Upper lobe of left lung (tissue), 6 donors: ENCODE results near the gene KNSTRN. TPM values are rescaled to one million over a fixed set of nuclear protein-coding genes. Genes with fewer than 3 reads are reported as not detected.

Experiments used
- ATAC-seq, 2 donors: fragments of 200-7000 bp; cut with Tn5 transposase; one replicate each; pipeline ENCODE4 v1.9.1; 2022; ENCODE audit warnings: mild to moderate bottlenecking in 2 of 2, moderate library complexity in 2 of 2; ENCODE audit not compliant: low FRiP score in 2 of 2
- DNase-seq, 2 donors: peaks; one replicate each; pipeline ENCODE4 v3.0.0-alpha.2; 2019 to 2020
- H3K27ac ChIP-seq, 4 donors: fragments of 200-600 bp; sonication (generic); one replicate each; pipeline ENCODE4 v1.5.1; 2016 to 2019
- H3K27me3 ChIP-seq, 4 donors: fragments of 200-600 bp; sonication (generic); one replicate each; pipeline ENCODE4 v1.5.1; 2017 to 2019
- H3K36me3 ChIP-seq, 4 donors: fragments of 200-600 bp; sonication (generic); one replicate each; pipeline ENCODE4 v1.5.1; 2016 to 2019
- H3K4me1 ChIP-seq, 4 donors: fragments of 200-600 bp; sonication (generic); one replicate each; pipeline ENCODE4 v1.5.1; 2018 to 2019
- H3K4me3 ChIP-seq, 4 donors: fragments of 200-600 bp; sonication (generic); one replicate each; pipeline ENCODE4 v1.5.1; 2017 to 2019; ENCODE audit warnings: mild to moderate bottlenecking in 2 of 4, moderate library complexity in 1 of 4
- H3K9me3 ChIP-seq, 4 donors: fragments of 200-600 bp; sonication (generic); one replicate each; pipeline ENCODE4 v1.5.1; 2018 to 2019
- EP300 ChIP-seq, 4 donors: sonication (generic); formaldehyde crosslinking; IDR thresholded peaks; one replicate each; pipeline ENCODE4 v1.5.1; 2017; ENCODE audit warnings: antibody characterized with exemption in 4 of 4, control low read depth in 2 of 4
- POLR2A ChIP-seq, 4 donors: fragments of 450-650 bp; IDR thresholded peaks; one replicate each; pipeline ENCODE4 v1.5.1; 2016 to 2017; ENCODE audit warnings: antibody characterized with exemption in 4 of 4, mild to moderate bottlenecking in 2 of 4
- POLR2AphosphoS5 ChIP-seq, 2 donors: sonication (generic); formaldehyde crosslinking; IDR thresholded peaks; one replicate each; pipeline ENCODE4 v1.5.1; 2017; ENCODE audit warnings: antibody characterized with exemption in 2 of 2
- WGBS, 2 donors: methylation state at CpG; one replicate each; pipeline ENCODE4 v1.1.5; 2017 to 2018; 5-methylcytosine and 5-hydroxymethylcytosine counted together
- total RNA-seq, 6 donors: library from RNA; depleted of rRNA in 4 of 6; stranded (reverse); fragments of >200 nt in 4 of 6; gene quantifications; one replicate each; pipeline versions ENCODE4 v1.1.0 to v1.2.1, GENCODE V29; 2016 to 2021
- TF ChIP-seq, protein P1 (sequence below), 6 experiments: fragments of 450-650 bp in 4 of 6; fragments of 200-600 bp in 2 of 6; sonication (generic) in 2 of 6; IDR thresholded peaks; one replicate each; pipeline ENCODE4 v1.5.1; 2016 to 2019; ENCODE audit warnings: antibody characterized with exemption in 6 of 6
- donor health status: DM: no; HTN: no; CAD: no; lungs with moderate emphysema.
- donor health status: DM: no; HTN: yes; CAD: no; lungs with severe emphysema.

Gene KNSTRN
- total RNA-seq, 6 donors from 2014 or later = 10.6 to 27.6 (median 17.3) TPM

- WGBS, 2 donors = 57 to 78% methylated on average over 7 of the region's 7 CpGs
- no peak for TF ChIP-seq POLR2A (IDR thresholded peaks at IDR 0.05)
- TF ChIP-seq POLR2AphosphoS5 (IDR thresholded peaks at IDR 0.05) = no peak
- TF ChIP-seq EP300 (IDR thresholded peaks at IDR 0.05) = no peak
- TF ChIP-seq, protein P1, sequence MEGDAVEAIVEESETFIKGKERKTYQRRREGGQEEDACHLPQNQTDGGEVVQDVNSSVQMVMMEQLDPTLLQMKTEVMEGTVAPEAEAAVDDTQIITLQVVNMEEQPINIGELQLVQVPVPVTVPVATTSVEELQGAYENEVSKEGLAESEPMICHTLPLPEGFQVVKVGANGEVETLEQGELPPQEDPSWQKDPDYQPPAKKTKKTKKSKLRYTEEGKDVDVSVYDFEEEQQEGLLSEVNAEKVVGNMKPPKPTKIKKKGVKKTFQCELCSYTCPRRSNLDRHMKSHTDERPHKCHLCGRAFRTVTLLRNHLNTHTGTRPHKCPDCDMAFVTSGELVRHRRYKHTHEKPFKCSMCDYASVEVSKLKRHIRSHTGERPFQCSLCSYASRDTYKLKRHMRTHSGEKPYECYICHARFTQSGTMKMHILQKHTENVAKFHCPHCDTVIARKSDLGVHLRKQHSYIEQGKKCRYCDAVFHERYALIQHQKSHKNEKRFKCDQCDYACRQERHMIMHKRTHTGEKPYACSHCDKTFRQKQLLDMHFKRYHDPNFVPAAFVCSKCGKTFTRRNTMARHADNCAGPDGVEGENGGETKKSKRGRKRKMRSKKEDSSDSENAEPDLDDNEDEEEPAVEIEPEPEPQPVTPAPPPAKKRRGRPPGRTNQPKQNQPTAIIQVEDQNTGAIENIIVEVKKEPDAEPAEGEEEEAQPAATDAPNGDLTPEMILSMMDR (IDR thresholded peaks at IDR 0.05) = no peak
- Histone ChIP-seq H3K27me3 (no peaks in the 10 kb centered on the region), H3K4me3 (no peak overlapping the region), H3K9me3 (no peaks in the 10 kb centered on the region), H3K36me3 (no peaks in the 10 kb centered on the region), H3K4me1 (peaks cover 56 to 62% (median 58%) of the 10 kb centered on the region in 4 donors), H3K27ac (peak overlapping the region; percentile 18 to 73 (median 44))
- DNase-seq (no peak), ATAC-seq (no peak)
Measured at GRCh38 chr15:40342416-40343320, 39.9 kb upstream of the KNSTRN start.

DNA sequence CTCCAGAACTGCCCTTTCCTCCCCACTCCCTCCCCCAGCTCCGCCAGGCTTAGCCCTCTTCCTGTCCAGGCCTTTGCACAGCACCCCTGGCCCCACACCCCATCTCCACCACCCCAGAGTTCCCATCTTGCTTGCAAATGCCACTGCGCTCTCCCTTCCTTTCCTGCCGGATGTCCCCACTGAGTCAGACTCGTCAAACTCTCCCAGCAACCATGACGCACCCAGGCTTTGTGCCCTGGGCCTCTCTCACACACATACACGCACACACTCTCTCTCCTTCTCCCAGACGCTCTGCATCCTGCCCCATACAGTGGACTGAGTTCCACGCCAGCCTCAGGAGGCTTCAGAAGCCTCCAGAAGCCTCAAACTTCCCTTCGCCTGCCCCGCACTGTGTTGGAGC, 39.0 kb upstream of the KNSTRN start:
- H3K27ac ChIP-seq = peak overlapping the region; percentile 18 to 73 (median 44)
- TF ChIP-seq POLR2A (IDR thresholded peaks at IDR 0.05) (no peak), EP300 (IDR thresholded peaks at IDR 0.05) (no peak), POLR2AphosphoS5 (IDR thresholded peaks at IDR 0.05) (peak in 1 of 2 donors; percentile 12)
- H3K27me3 ChIP-seq = no peaks in the 10 kb centered on the region
- no peak overlapping the region for H3K4me3 ChIP-seq
- DNase-seq = no peak
- H3K36me3 ChIP-seq = no peaks in the 10 kb centered on the region
- peaks cover 47 to 54% (median 50%) of the 10 kb centered on the region in 4 donors for H3K4me1 ChIP-seq
- ATAC-seq = no peak
- no peaks in the 10 kb centered on the region for H3K9me3 ChIP-seq
- WGBS, 2 donors = 77 to 79% methylated on average over 10 of the region's 10 CpGs

DNA sequence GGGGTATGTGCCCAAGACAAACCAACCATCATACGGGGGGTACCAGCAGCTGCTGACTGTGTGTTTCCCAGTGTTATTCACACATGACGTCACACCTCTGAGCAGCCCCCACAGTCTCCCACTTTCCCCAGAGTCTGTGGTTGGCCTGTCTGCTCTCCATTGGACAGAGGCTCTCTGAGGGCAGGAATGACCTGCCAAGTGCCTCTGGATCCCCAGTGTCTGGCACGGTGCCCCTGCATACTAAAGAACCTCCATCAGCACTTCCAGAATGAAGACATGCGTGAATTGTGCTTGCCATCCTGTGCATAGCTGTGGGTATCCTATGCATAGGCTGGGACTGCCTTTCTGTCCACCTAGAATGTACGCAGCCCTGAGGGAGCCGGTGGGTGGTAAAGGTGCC, 38.3 kb upstream of the KNSTRN start:
- WGBS, 2 donors = 50 to 68% methylated on average over 2 to 6 of the region's 6 CpGs
- no peak overlapping the region for H3K4me3 ChIP-seq
- peaks cover 40 to 47% (median 42%) of the 10 kb centered on the region in 4 donors for H3K4me1 ChIP-seq
- ATAC-seq (no peak), DNase-seq (no peak)
- TF ChIP-seq POLR2A (IDR thresholded peaks at IDR 0.05) (no peak), EP300 (IDR thresholded peaks at IDR 0.05) (no peak), POLR2AphosphoS5 (IDR thresholded peaks at IDR 0.05) (no peak)
- TF ChIP-seq, protein P1 (IDR thresholded peaks at IDR 0.05) = no peak
- peak overlapping the region in 2 of 4 donors; percentile 18 to 55 for H3K27ac ChIP-seq
- no peaks in the 10 kb centered on the region for H3K9me3 ChIP-seq
- H3K36me3 ChIP-seq = no peaks in the 10 kb centered on the region
- H3K27me3 ChIP-seq = no peaks in the 10 kb centered on the region

DNA sequence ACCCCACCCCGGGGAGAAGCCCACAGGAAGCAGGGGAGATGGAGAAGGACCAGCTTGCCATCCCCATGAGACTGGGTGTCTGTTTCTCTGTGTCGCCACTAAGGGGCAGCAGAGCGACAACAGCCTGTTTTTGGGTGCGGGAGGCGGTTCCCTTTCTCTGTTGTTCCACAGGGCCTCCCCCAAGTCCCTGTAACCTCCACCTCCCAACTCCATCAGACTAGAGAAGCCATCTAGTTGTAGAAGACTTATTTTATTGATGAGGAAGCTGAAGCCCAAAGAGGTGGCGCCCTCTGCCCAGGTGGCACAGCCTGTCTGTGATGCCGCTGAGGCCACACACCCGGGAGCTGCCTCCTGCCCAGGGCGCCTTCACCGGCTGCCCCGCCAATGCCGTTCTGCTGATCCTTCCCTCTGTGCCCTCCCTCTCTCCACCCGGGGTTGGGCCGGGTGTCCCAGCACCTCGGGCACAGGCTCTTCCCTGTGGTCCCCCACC, 37.8 kb upstream of the KNSTRN start:
- ATAC-seq (peak in 1 of 2 donors; percentile 50), DNase-seq (peak; percentile 64 to 68)
- Histone ChIP-seq H3K9me3 (no peaks in the 10 kb centered on the region), H3K27ac (no peak overlapping the region), H3K36me3 (no peaks in the 10 kb centered on the region), H3K4me3 (no peak overlapping the region), H3K27me3 (no peaks in the 10 kb centered on the region), H3K4me1 (peaks cover 36 to 42% (median 38%) of the 10 kb centered on the region in 4 donors)
- TF ChIP-seq POLR2A (IDR thresholded peaks at IDR 0.05) = no peak
- no peak for TF ChIP-seq POLR2AphosphoS5 (IDR thresholded peaks at IDR 0.05)
- TF ChIP-seq, protein P1 (IDR thresholded peaks at IDR 0.05) = peak; percentile 63 to 81 (median 76)
- WGBS, 2 donors = 10 to 34% methylated on average over 4 to 15 of the region's 15 CpGs

DNA sequence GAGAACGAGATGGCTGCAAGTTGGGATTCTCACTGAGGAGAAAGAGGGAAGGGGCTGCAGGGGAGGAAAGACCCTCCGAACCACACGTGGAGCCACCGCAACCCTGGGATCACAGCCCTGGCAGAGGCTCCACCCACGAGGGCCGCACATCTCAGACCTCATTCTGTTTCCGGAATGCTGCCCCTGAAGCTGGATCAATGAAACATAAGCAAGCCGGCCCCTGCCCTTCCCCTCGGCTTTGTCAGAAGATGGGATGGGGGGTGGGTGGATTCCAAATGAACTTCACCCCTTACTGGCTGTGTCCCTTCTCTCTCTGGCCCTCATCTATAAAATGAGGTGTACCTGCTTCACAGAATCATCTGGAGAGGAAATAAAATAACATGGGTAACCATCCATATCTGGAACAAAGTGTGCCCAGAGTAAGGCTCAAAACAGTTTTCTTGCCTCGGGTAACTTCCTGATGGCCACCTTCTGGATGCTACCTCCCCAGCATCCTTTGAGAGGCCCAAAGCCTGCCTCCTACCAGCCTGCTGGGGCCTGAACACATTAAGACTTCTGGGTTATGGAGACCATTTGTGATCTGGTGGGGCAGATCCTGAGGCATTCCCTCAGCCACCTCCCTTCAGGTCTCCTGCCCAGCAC, 37.2 kb upstream of the KNSTRN start:
- TF ChIP-seq EP300 (IDR thresholded peaks at IDR 0.05) = no peak
- TF ChIP-seq, protein P1 (IDR thresholded peaks at IDR 0.05) = no peak
- no peak for TF ChIP-seq POLR2AphosphoS5 (IDR thresholded peaks at IDR 0.05)
- TF ChIP-seq POLR2A (IDR thresholded peaks at IDR 0.05) = no peak
- DNase-seq (no peak), ATAC-seq (no peak)
- H3K36me3 ChIP-seq = no peaks in the 10 kb centered on the region
- no peaks in the 10 kb centered on the region for H3K27me3 ChIP-seq
- 69 to 73% methylated on average over 6 to 10 of the region's 10 CpGs for WGBS, 2 donors
- H3K4me1 ChIP-seq = peaks cover 29 to 35% (median 31%) of the 10 kb centered on the region in 4 donors
- H3K27ac ChIP-seq = no peak overlapping the region
- H3K4me3 ChIP-seq = no peak overlapping the region
- H3K9me3 ChIP-seq = no peaks in the 10 kb centered on the region
